ENCODE measurements around the gene TNFRSF1A. TPM values are rescaled to one million over a fixed set of nuclear protein-coding genes. Genes with fewer than 3 reads are reported as not detected.
"Not testable (repeated sequence)": the region's sequence is repeated elsewhere in the genome, so short reads cannot be mapped to it uniquely, and the experiment has no call there.

The TNFRSF1A gene
- total RNA-seq, 1 experiment from 2014 or later = 320 TPM

DNA sequence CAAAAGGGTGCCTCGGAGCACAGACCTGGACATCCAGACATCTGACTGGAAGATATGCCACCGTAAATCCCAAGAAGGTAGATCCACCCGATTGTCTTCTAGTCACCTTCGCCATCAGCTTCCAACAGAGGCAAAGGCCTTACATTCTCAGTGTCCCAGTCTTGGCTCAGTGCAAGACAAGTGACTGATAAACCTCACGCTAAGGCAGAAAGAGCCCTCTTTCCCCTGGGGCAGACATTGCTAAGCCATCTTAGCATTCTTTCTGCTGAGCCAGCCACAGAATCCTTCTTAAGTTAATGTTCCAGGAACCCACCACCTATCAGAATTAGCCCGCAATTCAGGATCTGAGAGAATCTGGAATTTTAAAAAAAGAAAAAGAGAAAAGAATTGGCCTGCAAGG is 35.7 kb downstream of the TNFRSF1A start:
- no peak for DNase-seq (ENCODE audit: low spot score)

DNA sequence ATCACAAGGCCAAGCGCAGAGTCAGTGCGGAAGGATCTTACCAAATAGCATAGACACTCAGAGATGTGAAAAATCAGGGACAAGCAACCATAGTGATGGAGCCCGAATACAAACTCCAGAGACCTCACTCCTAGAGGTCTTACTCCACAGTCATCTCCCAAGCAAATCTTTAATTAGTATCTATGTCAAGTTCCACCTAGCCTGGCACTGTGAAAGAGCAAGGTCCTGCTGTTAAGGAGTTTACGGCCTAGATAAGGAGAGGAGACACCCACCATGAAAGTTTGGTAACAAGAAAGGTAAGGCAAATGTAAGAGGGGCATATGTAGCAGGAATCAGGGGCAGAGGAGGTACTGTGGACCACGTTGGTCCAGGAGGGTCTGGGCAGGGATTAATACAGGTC is 38.8 kb downstream of the TNFRSF1A start:
- DNase-seq (ENCODE audit: low spot score) = no peak

DNA sequence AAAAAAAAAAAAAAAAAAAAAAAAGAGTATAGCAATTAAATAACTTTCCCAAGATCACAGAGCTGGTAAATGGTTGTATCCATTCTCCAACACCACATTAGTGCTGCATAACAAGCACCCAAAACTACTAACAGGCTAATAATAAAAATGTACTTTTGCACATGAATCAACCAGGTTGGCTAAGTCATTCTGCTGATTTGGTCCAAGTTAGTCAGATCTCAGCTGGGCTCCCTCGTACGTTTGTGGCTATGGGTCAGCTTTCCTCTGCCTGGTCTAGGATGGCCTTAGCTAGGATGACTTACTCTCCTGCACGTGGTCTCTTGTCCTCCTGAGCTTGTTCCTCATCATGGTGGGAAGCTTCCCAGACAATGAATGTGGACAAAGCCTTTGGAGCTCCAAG is 39.3 kb downstream of the TNFRSF1A start:
- DNase-seq (ENCODE audit: low spot score) = no peak

DNA sequence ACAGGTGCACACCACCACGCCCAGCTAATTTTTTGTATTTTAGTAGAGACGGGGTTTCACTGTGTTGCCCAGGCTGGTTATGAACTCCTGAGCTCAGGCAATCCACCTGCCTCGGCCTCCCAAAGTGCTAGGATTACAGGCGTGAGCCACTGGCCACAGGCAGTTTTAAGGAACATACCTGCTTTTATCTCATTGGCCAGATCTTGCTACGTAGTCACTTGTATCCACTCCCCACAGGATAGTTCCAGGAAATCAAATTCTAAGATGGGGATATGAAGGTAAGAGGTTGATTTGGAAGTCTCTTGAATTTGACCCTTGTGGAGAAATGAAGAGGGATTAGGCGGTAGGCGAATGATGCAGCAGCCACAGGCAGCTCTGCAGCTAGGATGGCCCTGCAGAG is 40.2 kb downstream of the TNFRSF1A start:
- DNase-seq (ENCODE audit: low spot score) = no peak

DNA sequence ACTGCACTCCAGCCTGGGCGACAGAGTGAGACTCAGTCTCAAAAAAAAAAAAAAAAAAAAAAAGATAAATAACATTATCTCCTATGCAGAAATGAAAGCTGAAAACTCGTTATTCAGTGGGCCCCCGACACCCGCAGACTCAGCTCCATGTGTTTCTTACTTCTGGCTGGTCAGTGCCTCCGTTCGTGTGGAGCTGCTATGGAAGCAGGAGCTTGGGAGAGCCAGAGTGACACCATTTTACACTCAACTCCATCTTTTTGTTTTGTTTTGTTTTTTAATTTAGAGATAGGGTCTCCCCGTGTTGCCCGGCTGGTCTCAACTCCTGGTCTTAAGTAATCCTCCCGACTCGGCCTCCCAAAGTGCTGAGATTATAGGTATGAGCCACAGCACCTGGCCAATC is 44.7 kb downstream of the TNFRSF1A start:
- DNase-seq (ENCODE audit: low spot score) = no peak

DNA sequence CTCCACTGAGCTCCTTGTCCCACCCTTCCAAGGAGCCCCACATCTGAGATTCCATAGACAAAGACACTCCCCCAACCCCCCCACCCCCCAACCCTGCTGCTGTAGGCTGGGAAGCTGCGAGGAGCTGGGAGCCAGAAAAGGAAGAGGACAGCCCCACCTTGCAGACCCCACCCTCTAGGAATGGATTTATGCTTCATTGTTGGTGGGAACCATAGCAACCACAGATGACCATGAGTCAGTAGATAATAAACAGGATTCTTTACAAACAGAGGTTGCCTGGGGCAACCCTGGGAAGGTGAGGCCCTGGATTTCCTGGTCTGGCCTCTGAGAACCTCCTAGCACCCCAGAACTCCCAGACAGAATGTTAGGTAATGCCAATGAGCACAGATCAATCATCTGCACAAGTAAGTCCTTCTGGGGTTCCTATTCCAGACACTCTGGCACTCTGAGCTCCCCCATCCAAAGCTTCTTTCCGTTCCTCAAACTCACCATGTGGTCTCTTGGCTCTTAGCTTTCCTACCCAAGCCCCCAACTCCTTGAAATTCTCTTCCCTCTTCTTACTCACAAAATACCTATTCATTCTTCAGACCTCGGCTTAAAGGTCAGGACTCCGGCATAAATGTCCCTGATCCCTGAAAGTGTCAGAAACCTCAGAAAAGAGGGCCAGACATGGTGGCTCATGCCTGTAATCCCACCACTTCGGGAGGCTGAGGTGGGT is 46.6 kb downstream of the TNFRSF1A start:
- peak; percentile 82 for DNase-seq (ENCODE audit: low spot score)

DNA sequence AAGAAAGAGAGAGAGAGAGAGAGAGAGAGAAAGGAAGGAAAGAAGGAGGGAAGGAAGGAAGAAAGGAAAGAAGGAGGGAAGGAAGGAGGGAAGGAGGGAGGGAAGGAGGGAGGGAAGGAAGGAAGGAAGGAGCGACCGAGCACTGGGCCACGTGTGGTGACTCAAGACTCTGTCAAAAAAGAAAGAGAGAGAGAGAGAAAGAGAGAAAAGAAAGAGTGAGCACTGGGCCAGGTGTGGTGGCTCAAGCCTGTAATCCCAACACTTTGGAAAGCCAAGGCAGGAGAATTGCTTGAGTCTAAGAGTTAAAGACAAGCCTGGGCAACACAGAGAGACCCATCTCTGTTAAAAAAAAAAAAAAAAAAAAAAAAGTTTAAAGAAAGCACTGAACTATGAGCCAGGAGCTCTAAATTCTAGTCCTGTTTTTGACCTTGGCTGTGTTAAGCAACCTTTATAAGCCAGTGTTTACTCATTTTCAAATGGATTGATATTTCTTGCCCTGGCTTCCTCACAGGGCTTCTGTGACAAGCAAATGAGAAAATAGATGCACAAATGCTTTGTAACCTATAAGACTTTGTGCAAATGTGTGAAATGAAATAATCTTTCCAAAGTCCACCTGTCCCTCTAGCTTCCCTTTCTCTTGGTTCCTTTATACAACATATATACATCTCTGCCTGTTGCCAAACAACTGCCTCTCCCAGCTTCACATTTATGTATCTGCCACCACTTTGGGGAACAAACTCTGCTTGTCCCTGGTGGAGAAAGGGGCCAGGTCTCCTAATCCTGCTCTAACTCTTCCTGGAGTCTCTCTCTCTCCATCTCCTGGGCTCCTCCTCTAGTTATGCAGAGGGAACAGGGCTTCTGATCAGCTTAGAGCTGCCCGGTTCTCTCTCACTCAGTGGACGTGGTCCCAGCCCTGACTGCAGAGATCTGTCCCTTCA is 47.5 kb downstream of the TNFRSF1A start:
- DNase-seq (ENCODE audit: low spot score) = no peak

DNA sequence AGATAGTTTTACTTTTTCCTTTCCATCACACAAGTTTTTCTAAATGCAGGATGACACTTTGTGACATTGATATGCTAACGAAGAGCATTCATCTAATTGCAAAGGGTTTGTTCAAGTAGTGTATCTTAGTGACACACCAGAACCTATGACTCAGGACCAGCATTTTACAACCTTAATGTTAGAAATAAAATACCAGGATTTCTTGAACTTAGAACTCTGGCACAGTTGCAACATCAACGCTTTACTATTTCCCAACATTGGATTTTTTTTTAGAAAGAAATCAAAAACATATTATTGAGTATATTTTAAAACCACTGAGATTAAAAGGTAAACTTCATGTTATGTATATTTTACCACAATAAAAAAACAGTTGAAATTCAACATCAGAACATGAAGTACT is 49.3 kb downstream of the TNFRSF1A start:
- no peak for DNase-seq (ENCODE audit: low spot score)

DNA sequence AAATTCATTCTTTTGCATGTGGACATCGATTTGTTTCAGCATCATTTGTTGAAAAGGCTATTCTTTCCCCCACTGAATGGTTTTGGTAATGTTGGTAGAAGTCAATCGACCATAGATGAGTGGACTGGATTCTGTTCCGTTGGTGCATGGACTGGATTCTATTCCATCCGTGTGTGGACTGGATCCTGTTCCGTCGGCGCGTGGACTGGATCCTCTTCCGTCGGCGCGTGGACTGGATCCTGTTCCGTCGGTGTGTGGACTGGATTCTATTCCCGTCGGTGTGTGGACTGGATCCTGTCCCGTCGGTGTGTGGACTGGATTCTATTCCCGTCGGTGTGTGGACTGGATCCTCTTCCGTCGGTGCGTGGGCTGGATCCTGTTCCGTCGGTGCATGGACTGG is 52.0 kb downstream of the TNFRSF1A start:
- DNase-seq (ENCODE audit: low spot score) = not testable (repeated sequence)

DNA sequence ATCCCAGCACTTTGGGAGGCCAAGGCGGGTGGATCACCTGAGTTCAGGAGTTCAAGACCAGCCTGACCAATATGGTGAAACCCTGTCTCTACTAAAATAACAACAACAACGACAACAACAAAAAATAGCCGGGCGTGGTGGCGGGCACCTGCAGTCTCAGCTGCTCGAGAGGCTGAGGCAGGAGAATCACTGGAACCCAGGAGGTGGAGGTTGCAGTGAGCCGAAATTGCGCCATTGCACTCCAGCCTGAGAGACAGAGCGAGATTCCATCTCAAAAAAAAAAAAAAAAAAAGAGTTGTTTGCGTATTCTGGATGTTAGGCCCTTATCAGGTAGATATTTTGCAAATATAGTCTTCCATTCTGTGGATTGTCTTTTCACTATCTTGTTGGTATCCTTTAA is 52.8 kb downstream of the TNFRSF1A start:
- DNase-seq (ENCODE audit: low spot score) = not testable (repeated sequence)

DNA sequence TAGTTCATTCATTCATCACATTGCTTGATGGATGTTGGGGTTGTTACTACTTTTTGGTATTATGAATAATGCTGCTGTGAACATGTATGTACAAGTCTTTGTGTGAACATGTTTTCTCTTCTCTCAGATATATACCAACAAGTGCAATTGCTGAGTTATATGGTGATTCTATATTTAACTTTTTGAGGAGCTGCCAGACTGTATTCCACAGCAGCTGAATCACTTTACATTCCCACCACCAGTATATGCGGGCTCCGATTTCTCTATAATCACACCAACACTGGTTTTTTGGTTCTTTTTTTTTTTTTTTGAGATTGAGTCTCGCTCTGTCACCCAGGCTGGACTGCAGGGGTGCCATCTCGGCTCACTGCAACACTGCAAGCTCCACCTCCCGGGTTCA is 53.6 kb downstream of the TNFRSF1A start:
- no peak for DNase-seq (ENCODE audit: low spot score)

DNA sequence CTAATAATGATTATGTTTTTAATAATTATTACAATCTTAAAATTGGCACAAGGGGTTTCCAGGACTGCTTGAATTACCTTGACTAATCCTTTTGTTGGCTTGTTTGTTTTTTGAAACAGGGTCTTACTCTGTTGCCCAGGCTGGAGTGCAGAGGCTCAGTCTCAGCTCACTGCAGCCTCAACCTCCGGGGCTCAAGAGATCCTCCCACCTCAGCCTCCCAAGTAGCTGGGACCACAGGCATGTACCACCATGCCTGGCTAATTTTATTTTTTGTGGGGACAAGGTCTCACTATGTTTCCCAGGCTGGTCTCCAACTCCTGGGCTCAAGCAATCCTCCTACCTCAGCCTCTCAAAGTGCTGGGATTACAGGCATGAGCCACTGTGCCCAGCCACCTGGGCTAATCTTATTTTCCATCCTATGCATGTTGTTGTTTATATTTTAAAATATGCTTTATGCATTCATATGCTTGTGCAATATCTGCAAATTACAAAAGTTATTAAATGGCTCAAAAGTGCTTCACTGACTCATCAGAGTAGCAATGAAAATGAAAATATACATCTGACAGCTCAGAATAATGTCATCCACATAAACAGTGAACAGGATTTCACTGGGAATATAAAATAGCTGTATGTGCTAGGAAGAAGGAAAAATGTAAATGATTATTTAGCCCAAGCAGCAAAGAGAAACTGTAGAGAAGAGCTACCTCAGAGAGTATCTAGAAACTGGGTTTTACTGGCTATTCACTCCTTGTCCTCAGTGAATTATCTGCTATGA is 56.2 kb downstream of the TNFRSF1A start:
- DNase-seq (ENCODE audit: low spot score) = no peak

DNA sequence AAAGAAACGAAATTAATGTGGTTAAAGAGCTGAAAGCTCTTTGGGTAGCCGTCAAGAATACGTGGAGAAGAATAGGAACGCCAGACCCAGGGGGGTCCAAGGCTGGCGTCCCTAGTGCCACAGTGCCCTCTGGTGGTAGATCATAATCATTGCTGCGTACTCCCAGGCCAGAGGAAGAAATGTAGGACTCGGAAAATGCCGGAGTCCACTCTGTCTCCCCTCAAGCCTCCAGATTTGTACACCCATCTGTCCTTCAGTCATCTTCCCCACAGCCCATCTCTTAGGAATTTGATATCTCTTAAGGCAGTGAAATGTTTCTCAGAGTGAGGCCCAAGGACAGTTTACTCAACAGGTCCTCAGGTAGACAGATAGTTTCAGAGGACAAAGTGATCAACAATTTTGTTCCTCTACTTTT is 56.8 kb downstream of the TNFRSF1A start:
- peak; percentile 74 for DNase-seq (ENCODE audit: low spot score)

DNA sequence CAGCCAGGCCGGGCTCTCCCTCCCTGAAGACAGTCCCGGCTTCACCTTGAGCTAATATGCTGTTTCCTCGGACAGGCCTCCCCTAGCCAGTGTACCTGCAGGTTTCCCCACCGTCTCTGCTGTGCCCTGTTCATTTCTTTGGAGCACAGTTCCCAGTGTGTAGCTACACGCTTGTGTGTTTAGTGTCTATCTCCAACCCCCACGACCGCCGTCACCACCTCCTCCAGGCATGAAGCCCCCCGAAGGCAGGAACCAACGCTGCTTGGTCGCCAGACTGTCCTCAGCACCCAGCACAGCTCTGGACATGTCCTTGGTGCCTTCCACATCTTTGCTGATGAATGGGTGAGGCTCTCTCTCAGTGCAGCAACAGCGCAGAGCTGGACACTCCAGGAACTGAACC is 57.6 kb downstream of the TNFRSF1A start:
- DNase-seq (ENCODE audit: low spot score) = no peak

DNA sequence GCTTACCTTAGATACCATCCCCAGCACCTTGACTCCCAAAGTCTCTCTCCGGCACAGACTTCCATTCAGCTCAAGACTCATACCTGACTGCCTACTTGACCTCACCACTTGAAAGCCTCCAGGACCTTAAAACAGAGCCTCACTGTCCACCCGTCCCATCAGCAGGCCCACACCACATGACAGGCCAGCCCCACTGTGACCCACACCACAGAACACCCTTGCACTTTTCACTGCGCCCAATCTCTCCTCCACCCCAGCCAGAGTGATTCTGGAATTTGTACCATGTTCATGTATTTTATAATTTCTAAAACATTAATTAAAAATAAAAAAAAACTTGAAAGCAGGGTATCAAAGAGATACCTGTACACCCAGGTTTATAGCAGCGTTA is 59.4 kb downstream of the TNFRSF1A start:
- no peak for DNase-seq (ENCODE audit: low spot score)

DNA sequence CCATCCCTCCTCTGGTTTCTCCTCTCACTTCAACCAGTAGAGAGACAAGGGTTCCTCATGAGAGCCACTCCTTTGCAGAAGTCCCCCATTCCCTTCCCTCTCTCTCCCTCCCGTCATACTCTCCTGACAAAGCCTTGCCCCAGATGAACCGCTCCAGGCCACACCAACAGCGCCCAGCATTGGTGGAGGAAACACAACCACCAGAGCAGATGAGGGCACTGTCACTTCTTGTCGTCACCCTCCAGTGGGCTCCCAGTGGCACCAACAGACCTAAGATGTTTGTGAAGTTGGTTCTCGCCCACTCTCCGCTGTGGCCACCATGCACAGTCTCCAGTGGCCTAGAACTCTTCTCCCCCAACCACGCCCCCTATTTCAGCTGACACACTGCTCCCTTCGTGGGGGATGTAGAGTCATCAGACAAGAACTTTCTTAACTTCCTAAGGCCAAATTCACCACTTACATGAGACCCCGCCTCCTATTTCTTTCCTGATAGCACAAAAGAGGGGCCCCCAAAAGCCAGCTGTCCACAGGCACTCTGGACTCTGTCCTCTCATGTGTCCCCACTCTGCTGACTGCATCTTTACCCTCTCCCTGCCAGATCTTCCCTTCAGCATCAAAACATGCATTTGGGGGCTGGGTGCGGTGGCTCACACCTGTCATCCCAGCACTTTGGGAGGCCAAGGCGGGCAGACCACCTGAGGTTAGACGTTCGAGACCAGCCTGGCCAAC is 60.6 kb downstream of the TNFRSF1A start:
- DNase-seq (ENCODE audit: low spot score) = no peak

DNA sequence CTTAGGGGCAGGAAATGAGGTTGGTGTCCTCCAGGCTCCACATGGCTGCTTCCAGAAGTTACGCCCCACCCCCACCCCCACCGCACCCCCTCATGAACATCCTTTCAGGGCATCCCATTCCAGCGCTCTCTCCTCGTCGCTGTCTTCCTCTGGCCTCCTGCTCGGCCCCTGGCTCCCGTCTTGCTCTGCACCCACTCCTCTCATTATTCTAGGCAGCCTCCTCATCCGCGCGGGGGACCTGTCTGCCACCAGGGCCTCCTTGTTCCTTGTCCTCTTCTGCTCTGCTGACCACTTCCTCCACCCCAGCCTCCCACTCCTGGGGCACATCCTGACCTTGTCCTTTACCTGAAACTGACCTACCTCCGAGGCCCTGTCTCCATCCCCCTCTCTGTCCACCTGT is 61.2 kb downstream of the TNFRSF1A start:
- no peak for DNase-seq (ENCODE audit: low spot score)

DNA sequence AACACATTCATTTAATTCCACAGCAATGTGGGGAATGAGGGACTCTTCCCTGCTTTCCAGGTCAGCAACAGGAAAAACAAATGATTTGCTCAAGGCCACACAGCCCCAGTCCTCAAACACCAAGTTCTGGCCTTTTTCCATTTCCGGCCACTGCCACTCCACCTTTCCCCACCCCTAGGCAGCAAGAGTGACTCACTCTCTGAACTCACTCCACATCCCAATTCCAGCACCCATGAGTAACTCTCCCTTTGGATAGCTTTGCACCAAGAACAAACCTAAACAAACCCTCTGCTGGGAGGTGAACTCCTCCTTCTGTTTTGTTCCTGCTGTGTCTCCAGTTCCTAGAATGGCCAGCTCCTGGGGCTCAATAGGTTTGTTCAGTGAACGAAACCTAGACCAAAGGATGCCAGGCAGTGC is 61.8 kb downstream of the TNFRSF1A start:
- peak; percentile 97 for DNase-seq (ENCODE audit: low spot score)

DNA sequence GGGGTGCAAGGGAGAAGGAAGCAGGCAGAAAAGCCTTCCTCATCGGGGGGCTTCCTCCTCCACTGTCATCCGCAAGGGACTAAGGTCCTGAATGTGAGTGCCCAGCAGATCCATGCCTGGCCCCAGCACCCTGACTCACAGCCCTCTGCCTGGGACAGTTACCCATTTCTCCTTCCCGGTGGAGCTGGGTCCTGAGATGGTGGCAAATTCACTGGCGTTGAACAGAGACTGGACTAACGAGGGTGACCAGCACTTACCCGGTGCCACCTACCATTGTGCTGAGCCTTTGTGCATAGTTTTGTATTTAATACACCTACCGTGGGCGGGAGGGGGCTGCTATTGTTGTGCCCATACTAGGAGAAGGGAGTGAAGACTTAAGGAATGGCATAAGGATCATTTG is 62.2 kb downstream of the TNFRSF1A start:
- no peak for DNase-seq (ENCODE audit: low spot score)

DNA sequence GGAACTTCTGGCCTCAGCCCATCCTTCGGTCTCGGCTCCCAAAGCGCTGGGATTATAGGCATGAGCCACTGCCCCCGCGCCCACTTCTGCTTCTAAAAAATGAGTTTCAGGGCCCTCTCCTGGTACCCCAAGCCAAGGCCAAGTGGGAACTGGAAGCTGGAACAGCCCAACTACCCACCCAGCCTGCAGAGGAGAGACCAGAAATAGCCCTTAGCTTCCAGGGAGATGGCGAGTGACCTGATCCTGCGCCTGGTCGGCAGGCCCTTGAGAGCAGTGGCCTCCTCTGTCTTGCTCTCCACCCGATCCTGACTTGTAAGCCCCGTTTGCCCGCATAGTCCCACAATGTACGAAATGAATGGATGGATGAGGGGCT is 62.6 kb downstream of the TNFRSF1A start:
- DNase-seq (ENCODE audit: low spot score) = no peak

Data from H4 (cell line).